Vagina (tissue), 2 donors: Measurements from ENCODE around the gene CREB3L1.

Experiments
- POLR2A ChIP-seq, 2 donors: fragments of 450-650 bp; IDR thresholded peaks; one replicate each; pipeline ENCODE4 v1.6.1; 2017; ENCODE audit warnings: antibody characterized with exemption in 2 of 2, mild to moderate bottlenecking in 2 of 2, moderate library complexity in 2 of 2
- POLR2AphosphoS5 ChIP-seq, 2 donors: sonication (generic); formaldehyde crosslinking; IDR thresholded peaks; one replicate each; pipeline ENCODE4 v1.9.0; 2017; ENCODE audit warnings: antibody characterized with exemption in 2 of 2, mild to moderate bottlenecking in 2 of 2, low read depth in 1 of 2; ENCODE audit not compliant: insufficient read depth in 1 of 2
- TF ChIP-seq, protein P1 (sequence below), 3 experiments: fragments of 450-650 bp in 2 of 3; fragments of 200-600 bp in 1 of 3; sonication (generic) in 1 of 3; IDR thresholded peaks; one replicate each; pipeline ENCODE4 v1.5.1; 2017 to 2019; ENCODE audit warnings: antibody characterized with exemption in 3 of 3, mild to moderate bottlenecking in 2 of 3, moderate library complexity in 2 of 3

DNA sequence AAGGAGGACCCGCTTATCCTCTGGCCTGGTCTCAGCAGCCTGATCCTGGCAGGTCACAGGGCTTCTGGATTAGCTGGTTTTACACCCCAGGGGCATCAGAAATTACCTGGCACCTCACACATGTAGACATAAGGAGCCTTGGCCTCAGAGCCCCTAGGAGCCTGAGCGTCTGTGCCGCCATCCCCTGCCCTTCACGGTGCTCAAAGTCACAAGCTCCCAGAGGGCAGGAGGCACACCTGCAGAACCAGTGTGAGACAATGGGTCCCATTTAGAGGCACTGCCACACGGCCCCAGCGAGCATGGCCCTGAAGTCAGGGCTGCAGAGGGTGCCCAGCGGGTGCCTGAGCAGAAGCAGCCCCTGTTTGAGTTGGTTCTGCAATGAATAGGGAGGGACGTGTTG is 73.7 kb downstream of the CREB3L1 start:
- TF ChIP-seq, protein P1, sequence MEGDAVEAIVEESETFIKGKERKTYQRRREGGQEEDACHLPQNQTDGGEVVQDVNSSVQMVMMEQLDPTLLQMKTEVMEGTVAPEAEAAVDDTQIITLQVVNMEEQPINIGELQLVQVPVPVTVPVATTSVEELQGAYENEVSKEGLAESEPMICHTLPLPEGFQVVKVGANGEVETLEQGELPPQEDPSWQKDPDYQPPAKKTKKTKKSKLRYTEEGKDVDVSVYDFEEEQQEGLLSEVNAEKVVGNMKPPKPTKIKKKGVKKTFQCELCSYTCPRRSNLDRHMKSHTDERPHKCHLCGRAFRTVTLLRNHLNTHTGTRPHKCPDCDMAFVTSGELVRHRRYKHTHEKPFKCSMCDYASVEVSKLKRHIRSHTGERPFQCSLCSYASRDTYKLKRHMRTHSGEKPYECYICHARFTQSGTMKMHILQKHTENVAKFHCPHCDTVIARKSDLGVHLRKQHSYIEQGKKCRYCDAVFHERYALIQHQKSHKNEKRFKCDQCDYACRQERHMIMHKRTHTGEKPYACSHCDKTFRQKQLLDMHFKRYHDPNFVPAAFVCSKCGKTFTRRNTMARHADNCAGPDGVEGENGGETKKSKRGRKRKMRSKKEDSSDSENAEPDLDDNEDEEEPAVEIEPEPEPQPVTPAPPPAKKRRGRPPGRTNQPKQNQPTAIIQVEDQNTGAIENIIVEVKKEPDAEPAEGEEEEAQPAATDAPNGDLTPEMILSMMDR (IDR thresholded peaks at IDR 0.05): no peak
- TF ChIP-seq POLR2AphosphoS5 (IDR thresholded peaks at IDR 0.05; ENCODE audit: insufficient read depth in 1 of 2, low read depth in 1 of 2): no peak
- TF ChIP-seq POLR2A (IDR thresholded peaks at IDR 0.05): no peak
